Measurements from ENCODE around the gene STON2. TPM values are rescaled to one million over a fixed set of nuclear protein-coding genes. Genes with fewer than 3 reads are reported as not detected.

Gene STON2
- total RNA-seq, 2 experiments from 2014 or later: 0.58 TPM; not detected in 1

DNA sequence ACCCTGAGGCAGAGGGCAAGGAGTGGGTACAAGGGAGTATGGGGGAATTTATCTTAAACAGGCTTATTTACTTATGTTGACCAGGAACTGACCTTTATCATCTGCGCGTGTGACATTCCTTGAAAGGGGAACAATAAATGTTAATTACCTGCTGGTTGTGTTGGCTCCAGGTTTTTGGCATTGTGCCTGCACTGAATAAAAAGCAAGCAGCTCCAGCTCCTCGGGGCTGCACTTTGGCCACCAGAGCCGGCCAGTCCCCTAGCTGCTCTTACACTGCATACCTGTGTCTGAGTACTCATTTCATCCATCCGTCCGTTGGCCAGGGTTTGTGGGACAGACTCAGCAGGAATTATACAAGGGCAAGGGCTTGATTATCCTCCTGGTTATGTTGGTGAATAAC, 110.6 kb downstream of the STON2 start:
- Mint-ChIP-seq H3K4me3 (no peak overlapping the region), H3K4me1 (ENCODE audit: low read depth) (no peaks in the 10 kb centered on the region), H3K27me3 (peaks cover 2% of the 10 kb centered on the region), H3K36me3 (ENCODE audit: low read depth) (no peaks in the 10 kb centered on the region), H3K27ac (no peak overlapping the region), H3K9me3 (no peaks in the 10 kb centered on the region)
- ChIA-PET POLR2A (no interaction called here), CTCF (interaction anchor here (1.1 kb wide), 1 partner anchor 56 kb away, joined by 3 read pairs; no protein-coding TSS in a partner anchor)
- TF ChIP-seq, protein P1, sequence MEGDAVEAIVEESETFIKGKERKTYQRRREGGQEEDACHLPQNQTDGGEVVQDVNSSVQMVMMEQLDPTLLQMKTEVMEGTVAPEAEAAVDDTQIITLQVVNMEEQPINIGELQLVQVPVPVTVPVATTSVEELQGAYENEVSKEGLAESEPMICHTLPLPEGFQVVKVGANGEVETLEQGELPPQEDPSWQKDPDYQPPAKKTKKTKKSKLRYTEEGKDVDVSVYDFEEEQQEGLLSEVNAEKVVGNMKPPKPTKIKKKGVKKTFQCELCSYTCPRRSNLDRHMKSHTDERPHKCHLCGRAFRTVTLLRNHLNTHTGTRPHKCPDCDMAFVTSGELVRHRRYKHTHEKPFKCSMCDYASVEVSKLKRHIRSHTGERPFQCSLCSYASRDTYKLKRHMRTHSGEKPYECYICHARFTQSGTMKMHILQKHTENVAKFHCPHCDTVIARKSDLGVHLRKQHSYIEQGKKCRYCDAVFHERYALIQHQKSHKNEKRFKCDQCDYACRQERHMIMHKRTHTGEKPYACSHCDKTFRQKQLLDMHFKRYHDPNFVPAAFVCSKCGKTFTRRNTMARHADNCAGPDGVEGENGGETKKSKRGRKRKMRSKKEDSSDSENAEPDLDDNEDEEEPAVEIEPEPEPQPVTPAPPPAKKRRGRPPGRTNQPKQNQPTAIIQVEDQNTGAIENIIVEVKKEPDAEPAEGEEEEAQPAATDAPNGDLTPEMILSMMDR (IDR thresholded peaks at IDR 0.05): no peak
- ATAC-seq (no peak), DNase-seq (no peak)
- intact Hi-C loops (cut with micrococcal nuclease): no loop called here

DNA sequence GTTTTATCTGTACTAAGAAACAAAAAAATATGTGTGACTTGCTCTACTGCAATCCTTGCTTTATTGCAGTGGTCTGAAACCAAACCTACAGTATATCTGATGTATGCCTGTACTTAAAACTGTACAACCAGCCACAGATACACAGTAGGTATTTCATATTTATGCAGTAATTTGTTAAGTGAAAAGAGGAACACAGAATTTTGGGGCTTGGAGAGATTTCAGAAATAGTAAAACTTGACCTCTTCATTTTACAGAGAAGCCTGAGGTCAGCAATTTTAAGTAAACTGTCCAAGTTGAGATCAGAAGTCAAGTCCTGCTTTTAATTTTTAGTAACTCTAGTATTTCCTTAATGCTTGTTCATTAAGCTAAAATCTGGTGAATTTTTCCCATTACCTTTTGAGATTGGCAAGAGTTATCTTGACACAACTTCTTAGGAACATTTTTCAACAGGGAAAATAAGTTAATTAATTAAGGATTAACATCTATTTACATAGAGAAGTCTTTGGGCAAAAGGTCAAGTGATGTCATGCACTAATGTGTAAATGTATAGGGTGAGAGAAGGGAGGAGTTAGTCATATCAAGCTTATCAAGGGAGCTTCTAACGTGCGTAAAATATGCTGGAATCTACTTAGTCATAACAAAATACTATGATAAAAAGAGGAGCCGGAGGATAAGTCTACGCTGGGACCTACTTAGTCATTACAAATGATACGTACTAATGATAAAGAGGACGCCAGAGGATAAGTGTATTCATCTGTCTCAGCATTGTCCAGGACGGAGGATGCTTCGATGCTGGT, 113.4 kb downstream of the STON2 start:
- peaks cover 2% of the 10 kb centered on the region for H3K27me3 Mint-ChIP-seq
- TF ChIP-seq, protein P1 (IDR thresholded peaks at IDR 0.05): no peak
- no peaks in the 10 kb centered on the region for H3K4me1 Mint-ChIP-seq (ENCODE audit: low read depth)
- no peaks in the 10 kb centered on the region for H3K9me3 Mint-ChIP-seq
- intact Hi-C loops (cut with micrococcal nuclease): no loop called here
- ChIA-PET CTCF (no interaction called here), POLR2A (no interaction called here)
- DNase-seq (no peak), ATAC-seq (no peak)
- no peak overlapping the region for H3K4me3 Mint-ChIP-seq
- H3K36me3 Mint-ChIP-seq (ENCODE audit: low read depth): no peaks in the 10 kb centered on the region
- no peak overlapping the region for H3K27ac Mint-ChIP-seq

DNA sequence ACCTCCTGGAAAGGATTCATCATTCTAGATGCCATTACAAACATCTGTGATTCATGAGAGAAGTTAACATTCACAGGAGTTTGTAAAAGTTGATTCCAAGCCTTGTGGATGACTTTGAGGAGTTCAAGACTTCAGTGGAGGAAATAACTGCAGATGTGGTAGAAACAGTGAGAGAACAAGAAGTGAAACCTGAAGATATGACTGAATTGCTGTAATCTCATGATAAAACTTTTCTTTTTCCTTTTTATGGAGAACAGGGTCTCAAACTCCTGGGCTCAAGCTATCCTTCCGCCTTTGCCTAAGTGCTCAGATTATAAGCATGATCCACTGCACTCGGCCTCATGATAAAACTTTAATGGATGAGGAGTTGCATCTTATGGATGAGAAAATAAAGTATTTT, 114.9 kb downstream of the STON2 start:
- ATAC-seq: no peak
- no peaks in the 10 kb centered on the region for H3K36me3 Mint-ChIP-seq (ENCODE audit: low read depth)
- intact Hi-C loops (cut with micrococcal nuclease): no loop called here
- no peak overlapping the region for H3K27ac Mint-ChIP-seq
- DNase-seq: no peak
- no peaks in the 10 kb centered on the region for H3K9me3 Mint-ChIP-seq
- ChIA-PET POLR2A (no interaction called here), CTCF (no interaction called here)
- TF ChIP-seq, protein P1 (IDR thresholded peaks at IDR 0.05): no peak
- no peaks in the 10 kb centered on the region for H3K4me1 Mint-ChIP-seq (ENCODE audit: low read depth)
- peaks cover 2% of the 10 kb centered on the region for H3K27me3 Mint-ChIP-seq
- no peak overlapping the region for H3K4me3 Mint-ChIP-seq

DNA sequence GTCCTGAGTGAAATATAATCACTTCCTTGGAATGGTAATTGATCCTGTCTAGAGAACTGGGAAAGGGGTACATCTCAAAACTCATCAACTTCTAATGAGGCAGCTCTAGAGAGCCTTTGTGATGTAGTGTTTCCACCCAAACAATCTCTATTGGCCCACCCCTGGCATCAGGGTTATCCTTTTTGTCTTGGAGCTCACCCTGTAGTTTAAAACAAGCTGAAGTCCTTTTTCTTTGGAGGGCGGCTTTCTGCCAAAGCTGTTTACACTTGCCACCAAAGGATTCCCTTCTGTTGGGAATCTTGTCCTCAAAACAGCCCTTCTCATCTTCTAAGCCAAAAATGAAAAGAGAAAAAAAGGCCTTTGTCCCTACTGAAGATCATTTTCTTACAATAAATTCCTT, 118.8 kb downstream of the STON2 start:
- Mint-ChIP-seq H3K27me3 (no peaks in the 10 kb centered on the region), H3K4me1 (ENCODE audit: low read depth) (no peaks in the 10 kb centered on the region), H3K9me3 (no peaks in the 10 kb centered on the region), H3K27ac (no peak overlapping the region), H3K36me3 (ENCODE audit: low read depth) (no peaks in the 10 kb centered on the region), H3K4me3 (no peak overlapping the region)
- ATAC-seq (no peak), DNase-seq (no peak)
- ChIA-PET POLR2A (no interaction called here), CTCF (interaction anchor here (2.1 kb wide), 1 partner anchor 10 kb away, joined by 6 read pairs; no protein-coding TSS in a partner anchor)
- TF ChIP-seq, protein P1 (IDR thresholded peaks at IDR 0.05): no peak
- intact Hi-C loops (cut with micrococcal nuclease): no loop called here

DNA sequence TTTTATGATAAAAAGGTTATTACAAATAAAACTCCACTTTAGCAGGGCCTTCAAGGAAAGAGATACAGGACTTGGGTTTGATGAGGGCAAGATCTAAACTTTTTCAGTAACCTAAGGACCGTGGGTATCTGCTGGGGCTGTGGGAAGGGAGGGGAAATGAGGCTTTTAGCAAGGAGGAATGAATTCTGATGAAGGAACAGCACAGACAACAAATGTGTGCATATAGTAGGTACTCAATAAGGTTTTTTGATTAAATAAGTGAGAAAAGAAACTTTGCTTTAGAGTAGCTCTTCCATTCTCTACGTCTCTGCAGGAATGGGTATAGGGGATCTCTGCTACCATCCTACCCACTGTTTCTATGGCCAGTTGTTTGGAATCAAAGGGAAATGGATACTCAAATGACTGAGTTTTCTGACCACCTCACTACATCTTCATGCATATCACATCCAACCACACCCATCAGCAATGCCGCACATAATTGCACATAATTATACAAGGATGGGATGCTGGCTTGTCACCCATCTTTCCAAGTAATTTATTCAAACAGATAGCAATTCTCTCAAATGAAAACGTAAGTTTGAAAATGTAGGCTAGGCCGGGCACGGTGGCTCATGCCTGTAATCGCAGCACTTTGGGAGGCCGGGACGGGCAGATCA, 119.9 kb downstream of the STON2 start:
- ATAC-seq (no peak), DNase-seq (no peak)
- Mint-ChIP-seq H3K4me1 (ENCODE audit: low read depth) (no peaks in the 10 kb centered on the region), H3K36me3 (ENCODE audit: low read depth) (no peaks in the 10 kb centered on the region), H3K4me3 (no peak overlapping the region), H3K9me3 (no peaks in the 10 kb centered on the region), H3K27me3 (no peaks in the 10 kb centered on the region), H3K27ac (no peak overlapping the region)
- CTCF ChIA-PET: interaction anchor here (0.6 kb wide), 1 partner anchor 11 kb away, joined by 3 read pairs; no protein-coding TSS in a partner anchor
- POLR2A ChIA-PET: no interaction called here
- intact Hi-C loops (cut with micrococcal nuclease): no loop called here
- TF ChIP-seq, protein P1 (IDR thresholded peaks at IDR 0.05): no peak
